HG03159 (cell line): Measurements from ENCODE around the gene WDR45.
"Not testable (repeated sequence)": the region's sequence is repeated elsewhere in the genome, so short reads cannot be mapped to it uniquely, and the experiment has no call there.

ENCODE experiments used
- ATAC-seq: cut with Tn5 transposase; IDR thresholded peaks from one replicate; pipeline ENCODE4 v1.9.1; 2021; ENCODE audit warnings: mild to moderate bottlenecking, moderate library complexity; ENCODE audit not compliant: unreplicated experiment

WDR45 gene

DNA sequence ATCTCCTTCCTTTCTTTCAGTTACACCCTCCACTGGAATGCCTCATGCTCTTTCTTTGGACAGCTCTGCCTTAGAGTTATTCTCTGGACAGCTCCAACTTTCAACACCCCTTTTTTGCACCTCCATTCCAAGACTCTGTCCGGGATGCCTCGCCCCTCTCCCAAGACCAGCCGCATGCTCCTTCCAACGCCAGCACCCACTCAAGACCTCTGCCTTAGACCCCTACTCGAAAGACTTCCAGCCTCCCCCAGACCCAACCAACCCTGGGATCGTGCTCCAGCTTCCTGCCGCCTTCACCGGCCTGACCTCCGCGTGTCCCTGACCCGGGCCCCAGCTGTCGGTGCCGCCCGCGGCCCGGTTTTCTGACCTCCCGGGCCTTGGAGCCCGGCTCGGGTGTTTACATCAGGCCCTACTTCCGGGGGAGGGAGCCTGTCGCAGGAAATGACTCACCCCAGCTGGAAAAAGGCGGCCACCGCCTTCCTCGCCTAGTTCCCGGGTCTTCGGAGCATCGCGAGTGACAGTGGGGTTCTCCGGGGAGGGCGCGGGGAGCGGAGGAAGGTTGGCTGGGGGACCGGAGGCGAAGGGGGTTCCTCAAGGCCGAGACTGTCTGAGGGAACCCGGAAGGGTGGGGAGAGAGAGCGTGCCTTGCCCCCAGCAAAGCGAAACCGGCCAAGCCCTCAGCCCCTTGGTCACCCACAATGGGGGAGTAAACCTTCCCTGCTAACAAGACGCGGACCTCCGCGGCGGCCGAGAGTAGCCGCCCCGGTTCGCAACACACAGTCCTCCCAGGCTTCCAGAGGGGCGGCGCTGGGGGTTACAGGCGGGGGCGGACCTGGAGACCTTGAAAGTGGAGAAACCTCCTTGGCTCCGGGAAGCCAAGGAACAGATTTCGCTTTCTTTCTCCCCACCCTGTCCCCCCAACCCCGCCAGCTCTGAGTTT lies at the start of gene WDR45:
TSS of gene WDR45 (minus strand) at position 399 of the 940 bp plus-strand sequence. CDS start 1,792 bp downstream, outside the sequence.
- peak; percentile 61 for ATAC-seq

- ATAC-seq: no peak
Observed at GRCh38 chrX:49129427-49129826, 49.7 kb upstream of the WDR45 start.

- ATAC-seq: not testable (repeated sequence)
Observed at GRCh38 chrX:49127742-49128258, 48.1 kb upstream of the WDR45 start.

DNA sequence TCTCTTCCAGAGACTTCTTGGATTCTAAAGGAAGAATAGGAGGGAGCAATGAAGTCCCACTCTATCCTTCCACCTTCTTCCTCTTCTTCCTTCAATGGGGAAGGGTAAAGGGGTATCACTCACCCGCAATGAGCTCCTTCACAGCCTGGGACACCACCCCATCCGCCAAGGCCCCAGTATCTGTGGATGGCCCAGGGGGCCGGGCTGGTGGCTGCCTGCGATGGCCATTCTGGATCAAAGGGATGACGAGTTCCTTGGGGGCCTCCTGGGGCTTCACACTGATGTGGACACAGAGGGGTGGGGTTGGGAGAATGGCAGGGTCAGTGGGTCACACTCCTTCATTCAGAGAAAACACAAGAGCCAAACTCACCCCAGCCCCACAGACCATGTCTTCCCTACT lies 42.8 kb upstream of the WDR45 start:
- ATAC-seq: no peak

- ATAC-seq: no peak
Observed at GRCh38 chrX:49120091-49120490, 40.4 kb upstream of the WDR45 start.

DNA sequence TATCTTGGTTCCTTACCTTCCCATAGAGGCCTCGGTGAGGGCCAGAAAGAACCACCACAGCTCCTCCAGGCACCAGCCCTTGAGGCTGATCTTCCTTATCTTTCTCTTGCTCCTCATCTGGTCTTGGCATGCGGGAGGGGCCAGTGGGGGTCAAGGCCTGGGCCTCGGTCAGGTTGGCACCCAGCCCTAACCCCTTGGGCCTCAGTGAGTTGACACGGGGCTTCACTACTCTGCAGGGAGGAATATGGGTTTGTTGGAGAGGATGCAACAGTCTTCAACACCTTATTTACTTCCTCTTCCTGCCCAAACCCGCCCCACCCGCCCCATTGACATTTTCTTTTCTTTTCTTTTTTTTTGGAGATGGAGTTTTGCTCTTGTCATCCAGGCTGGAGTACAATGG lies 37.9 kb upstream of the WDR45 start:
- no peak for ATAC-seq

DNA sequence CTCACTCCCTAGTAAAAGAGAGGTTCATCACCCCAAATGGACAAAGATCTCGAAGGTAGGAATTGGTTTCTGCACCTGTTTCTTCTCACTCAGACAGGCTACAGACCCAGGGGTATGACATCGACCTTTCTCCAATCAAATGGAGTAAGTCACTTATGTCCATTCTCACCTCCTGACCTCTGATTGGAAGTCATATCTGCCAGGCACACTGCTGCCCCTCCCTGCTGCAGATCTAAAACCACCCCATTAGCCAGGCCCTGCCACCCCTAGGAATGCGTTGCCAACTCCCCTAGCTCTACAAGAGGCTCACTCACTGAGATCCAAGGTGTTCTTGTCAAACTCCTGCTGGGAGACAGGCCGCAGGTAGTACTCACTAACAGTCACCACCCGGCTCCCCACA lies 37.0 kb upstream of the WDR45 start:
- ATAC-seq: no peak

- ATAC-seq: no peak
Observed at GRCh38 chrX:49116076-49116475, 36.4 kb upstream of the WDR45 start.

GRCh38 chrX:49111791-49112190 lies 32.1 kb upstream of the WDR45 start:
- ATAC-seq: no peak

- ATAC-seq: no peak
Observed at GRCh38 chrX:49110417-49110816, 30.7 kb upstream of the WDR45 start.

DNA sequence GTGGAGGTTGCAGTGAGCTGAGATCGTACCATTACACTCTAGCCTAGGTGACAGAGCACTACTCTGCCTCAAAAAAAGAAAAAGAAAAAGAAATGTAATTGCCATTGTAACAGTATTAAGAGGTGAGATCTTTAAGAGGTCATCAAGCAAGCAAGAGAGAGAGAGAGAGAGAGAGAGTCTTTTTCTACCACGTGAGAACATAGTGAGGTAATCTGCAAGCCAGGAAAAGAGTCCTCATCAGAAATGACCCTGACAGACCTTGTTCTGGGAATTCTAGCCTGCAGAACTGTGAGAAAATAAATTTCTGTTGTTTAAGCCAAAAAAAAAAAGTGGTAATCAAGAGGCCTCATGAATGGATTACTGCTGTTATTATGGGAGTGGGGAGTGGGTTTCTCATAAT lies 29.0 kb upstream of the WDR45 start:
- no peak for ATAC-seq

DNA sequence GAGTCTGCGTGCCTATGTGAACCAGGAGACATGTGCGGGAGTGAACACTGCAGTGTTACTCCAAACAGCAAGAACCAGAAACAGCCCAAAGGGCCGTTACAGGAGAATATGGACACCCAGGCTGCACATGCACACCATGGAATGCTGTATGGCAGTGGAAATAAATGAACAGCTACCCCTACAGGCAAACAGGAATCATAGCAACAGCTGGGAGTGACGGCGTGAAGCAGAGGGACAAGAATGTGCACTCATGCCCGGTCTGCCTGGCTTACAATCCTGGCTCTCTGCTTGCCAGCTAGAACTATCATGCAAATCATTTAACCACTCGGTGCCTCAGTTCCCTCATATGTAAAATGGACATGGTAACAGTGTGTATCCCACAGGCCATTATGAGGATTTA lies 27.2 kb upstream of the WDR45 start:
- ATAC-seq: no peak

- ATAC-seq: no peak
Observed at GRCh38 chrX:49106296-49106695, 26.6 kb upstream of the WDR45 start.

- ATAC-seq: no peak
Observed at GRCh38 chrX:49103637-49104036, 23.9 kb upstream of the WDR45 start.

DNA sequence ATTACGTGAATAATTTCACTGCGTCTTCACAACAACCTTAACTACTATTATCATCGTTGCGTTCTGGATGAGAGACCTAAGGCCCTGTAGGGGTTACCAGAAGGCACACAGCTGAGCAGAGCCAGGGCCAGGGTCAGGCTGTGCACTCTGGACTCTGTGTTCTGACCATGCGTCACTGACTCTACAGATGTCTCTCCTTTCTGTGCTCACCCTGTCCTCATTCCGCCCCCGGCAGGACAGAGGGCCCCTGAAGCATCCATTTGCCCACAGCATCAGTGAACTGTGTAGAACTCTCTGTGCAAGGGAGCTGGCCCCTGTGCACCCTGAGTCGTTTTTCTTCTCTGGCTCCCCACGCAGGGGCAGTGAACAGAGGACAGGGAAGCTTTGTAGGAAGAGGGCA lies 22.5 kb upstream of the WDR45 start:
- ATAC-seq: no peak

DNA sequence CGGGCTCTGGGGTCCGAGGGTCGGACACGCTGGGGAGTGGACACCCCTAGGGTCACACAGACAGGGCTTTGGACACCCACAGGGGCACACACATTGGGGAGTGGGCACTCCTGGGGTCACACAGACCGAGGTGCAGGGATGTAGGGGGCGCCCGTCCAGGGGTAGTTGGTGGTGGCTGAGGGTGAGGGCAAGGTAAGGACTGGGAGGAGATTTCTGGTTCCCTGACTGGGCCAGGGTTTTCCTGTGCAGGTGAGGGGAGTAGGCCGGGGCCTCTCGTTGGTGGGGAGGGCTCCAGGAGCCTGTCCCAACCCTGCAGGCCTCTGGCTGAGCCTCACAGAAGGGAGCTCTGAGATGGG lies 21.9 kb upstream of the WDR45 start:
- peak; percentile 6 for ATAC-seq

DNA sequence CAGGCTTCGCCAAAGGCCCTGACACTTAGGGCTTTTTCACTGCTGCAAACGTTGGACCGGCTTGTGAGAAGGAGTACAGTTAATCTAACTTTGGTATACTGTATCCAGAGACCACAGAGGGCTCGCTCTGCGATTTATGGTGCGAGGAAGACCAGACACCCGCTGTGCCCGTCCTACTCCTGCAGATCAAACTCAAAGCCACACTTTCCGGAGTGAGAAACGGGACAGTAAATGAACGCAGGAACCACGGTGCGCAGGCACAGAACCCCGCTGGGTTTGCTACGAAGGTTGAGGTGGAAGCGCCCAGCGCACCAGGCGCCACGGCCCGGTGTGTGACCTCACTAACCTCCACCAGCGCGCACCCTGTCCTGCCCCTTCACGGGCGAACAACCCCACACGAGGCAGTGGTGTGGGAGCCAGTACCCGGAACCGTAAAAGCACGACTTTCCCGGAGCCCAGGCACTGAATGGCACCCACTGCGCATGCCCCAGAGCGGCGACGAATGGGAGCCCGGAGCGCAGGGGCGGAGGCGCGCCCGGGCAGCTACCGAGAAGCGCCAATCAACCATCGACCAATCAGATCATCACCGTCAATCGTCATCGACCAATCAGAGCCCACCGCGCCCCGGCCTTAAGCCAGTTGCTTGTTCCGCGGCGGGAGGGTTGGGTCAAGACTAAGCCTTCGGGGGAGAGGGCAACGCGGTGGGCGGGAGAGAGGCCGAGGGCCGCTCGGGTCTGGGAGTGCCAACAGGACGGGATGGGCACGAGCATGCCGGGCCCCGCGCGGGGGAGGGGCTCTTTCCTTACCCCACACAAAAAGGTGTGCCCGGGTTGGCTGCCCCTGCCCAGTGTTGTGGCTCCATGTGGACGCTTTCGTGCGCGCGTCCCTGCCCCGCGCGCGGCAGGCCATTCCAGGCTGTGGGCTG lies 21.3 kb upstream of the WDR45 start:
- peak; percentile 93 for ATAC-seq

DNA sequence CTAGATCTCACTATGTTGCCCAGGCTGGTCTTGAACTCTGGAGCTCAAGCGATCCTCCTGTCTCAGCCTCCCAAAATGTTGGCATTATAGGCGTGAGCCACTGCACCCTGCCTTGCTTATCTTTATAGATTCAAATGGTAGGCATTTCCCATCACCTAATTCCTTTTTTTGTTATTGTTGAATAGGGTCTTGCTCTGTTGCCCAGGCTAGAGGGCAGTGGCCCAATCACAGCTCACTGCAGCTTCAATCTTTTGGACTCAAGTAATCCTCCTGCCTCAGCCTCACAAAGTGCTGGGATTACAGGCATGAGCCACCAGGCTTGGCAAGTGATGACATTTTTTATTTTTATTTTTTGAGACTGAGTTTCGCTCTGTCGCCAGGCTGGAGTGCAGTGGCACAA lies 16.7 kb upstream of the WDR45 start:
- ATAC-seq: no peak

DNA sequence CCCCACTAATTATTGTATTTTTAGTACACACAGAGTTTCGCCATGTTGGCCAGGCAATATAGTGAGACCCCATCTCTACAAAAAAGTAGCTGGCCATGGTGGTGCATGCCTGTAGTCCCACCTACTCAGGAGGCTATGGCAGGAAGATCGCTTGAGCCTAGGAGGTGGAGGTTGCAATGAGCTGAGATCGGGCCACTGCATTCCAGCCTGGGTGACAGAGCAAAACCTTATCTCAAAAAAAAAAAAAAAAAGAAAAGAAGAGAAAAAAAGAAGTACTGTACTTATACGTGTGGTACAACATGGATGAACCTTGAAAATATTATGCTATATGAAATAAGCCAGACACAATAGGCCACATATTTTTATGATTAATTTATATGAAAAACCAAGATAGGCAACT lies 9.9 kb upstream of the WDR45 start:
- no peak for ATAC-seq

GRCh38 chrX:49082271-49082871 lies 2.7 kb upstream of the WDR45 start:
- ATAC-seq: no peak

- no peak for ATAC-seq
Observed at GRCh38 chrX:49077941-49078340, 1.7 kb downstream of the WDR45 start.
